HG02852 (cell line): ENCODE data around the gene LRTM2.

Experiments used
- ATAC-seq: cut with Tn5 transposase; IDR thresholded peaks from one replicate; pipeline ENCODE4 v1.9.1; 2021; ENCODE audit warnings: mild to moderate bottlenecking, moderate library complexity; ENCODE audit not compliant: unreplicated experiment

Gene LRTM2

DNA sequence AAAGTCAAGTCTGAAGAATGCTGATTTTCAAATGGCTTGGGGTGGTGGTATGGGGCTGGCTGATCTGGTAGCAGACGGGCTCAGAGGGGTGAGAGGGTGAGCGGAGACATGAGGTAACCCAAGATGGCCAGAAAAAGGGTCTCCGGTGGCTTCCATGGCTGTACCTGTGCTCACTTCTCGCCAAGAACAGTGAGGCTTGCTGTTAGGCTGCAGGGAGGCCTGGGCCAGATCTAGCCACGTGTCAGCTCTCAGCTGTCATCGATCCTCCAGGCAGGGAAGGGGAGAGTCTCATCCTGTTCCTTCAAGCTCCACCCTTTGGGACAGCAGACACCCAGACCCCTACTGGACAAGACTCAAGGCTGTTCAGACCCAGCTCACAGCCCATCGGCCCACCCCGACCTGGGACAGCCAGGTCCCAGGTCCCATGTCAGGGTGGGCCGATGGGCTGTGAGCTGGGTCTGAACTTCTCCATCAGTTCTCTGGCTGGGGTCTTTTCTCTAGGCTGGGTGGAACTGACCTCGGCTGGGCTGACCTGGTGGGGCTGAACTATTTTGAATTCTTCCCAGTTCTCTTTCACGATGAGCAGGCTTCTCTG lies 9.0 kb downstream of the LRTM2 start:
- no peak for ATAC-seq

DNA sequence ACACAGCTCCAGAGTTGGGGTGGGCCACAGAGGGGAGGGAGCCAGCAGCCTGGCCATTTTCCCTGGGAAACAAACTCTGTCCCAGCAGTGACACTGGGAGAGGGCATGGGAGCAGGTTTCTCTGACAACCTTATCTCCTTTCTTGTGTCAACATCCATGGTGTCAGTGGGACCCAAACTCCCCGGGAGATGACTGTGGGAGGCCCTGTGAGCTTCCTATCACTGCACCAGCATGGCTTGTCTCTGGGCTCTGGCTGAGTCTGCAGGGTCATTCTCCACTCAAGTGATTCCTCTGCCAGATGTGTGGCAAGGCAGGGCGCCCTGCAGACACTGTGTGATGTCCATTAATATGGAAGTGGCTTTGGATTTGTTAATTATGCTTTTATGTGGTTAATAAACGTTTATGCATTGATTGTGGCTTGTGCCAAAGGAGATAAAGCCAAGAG lies 10.1 kb downstream of the LRTM2 start:
- ATAC-seq = no peak

DNA sequence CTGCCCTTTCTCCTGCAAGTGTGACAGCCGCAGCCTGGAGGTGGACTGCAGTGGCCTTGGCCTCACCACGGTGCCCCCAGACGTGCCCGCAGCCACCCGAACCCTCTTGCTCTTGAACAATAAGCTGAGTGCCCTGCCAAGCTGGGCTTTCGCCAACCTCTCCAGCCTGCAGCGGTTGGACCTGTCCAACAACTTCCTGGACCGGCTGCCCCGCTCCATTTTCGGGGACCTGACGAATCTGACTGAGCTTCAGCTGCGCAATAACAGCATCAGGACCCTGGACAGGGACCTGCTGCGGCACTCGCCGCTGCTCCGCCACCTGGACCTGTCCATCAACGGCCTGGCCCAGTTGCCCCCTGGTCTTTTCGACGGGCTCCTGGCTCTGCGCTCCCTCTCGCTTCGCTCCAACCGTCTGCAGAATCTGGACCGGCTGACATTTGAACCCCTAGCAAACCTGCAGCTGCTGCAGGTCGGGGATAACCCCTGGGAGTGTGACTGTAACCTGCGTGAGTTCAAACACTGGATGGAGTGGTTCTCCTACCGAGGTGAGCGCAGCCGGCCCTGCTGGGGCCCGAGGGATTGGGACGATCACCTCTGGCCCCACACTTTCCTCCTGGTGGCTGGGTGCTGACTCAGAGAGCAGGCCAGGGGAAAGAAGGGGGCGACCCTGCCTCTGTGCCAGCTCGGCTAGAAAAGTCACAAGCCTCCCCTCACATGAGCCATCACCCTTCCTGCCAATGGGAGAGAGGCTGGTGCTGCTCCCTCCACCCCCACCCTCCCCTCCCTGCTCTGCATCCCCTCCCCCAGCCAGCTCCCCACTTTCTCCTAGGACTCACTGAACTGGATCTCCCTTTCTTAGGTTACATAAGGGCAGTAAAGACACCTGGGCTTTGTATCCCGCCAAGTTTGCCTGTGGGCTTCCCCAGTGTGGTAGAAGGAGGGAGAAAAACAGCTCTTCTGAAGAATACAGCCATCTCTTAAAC lies 10.9 kb downstream of the LRTM2 start:
- no peak for ATAC-seq

DNA sequence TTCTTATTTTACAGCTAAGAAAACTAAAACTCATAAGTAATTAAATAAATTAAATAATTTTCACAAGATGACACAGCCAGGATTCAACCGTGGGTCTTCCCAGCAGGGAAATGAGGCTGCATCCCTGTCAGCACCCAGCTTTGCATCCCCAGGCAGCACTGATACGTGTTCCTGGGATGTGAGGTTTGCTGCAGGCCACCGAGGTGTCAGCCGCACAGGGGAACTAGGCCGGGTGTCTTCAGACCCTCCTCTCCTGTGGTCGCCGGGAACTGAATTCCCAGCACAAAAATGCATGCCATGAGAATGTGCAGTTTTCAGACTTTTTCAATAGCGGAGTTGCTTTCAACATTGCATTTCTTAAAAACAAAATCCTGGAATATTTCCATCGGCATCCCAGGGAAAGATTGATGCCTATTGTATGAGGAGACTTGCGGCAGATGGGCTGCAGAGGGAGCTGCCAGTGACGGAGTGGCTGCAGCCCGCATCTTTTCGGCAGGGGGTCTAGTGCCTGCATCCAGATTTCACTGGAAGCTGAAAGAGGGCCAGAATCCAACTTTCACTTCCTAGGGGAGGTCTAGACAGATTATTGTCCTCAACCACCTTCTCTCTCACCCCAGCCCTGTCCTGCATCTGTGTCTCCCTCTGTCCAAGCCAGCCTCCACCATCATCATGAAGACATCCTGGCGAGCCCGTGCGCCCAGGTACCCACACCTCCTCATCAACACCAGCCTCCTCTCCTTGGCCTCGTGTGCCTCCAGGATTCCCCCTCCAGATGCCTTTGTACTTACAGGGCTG lies 12.6 kb downstream of the LRTM2 start:
- ATAC-seq = no peak

DNA sequence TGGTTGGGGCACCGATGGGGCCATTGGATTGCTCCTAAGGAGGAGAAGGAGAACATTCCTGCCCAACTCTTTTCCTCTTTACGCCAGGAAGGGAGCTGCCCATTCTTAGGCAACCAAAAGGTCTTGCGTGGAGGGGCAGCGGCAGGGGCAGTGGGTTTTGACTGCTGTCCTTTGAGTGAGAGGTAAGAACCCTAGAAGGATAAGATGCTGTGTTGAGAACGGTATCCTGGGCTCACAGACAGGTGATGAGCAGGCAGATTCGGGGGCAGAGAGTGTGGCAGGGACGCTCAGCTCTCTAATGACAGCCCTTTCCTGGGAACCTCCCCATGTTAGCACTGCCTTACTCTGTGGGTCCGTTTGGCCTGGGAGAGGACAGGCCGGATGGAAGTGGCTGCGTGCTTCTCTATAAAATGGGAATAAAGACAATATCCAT lies 13.2 kb downstream of the LRTM2 start:
- ATAC-seq = no peak

DNA sequence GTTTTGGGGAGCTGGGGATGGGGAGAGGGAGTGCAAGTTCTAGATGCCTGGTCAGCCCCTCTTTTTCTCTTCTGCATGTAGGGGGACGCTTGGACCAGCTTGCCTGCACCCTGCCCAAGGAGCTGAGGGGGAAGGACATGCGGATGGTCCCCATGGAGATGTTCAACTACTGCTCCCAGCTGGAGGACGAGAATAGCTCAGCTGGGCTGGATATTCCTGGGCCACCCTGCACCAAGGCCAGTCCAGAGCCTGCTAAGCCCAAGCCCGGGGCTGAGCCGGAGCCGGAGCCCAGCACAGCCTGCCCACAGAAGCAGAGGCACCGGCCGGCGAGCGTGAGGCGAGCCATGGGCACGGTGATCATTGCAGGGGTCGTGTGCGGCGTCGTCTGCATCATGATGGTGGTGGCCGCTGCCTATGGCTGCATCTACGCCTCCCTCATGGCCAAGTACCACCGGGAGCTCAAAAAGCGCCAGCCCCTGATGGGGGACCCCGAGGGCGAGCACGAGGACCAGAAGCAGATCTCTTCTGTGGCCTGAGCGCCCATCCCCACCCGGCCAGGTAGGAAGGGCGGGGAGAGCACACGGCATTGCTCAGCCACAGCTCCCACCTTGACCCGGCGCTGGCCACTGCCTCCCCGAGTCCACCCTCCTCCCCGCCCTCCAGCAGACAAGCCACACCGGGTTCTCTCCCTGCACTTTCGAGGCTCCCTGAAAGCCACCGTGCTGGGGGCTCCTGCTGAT lies 14.0 kb downstream of the LRTM2 start:
- ATAC-seq = no peak

DNA sequence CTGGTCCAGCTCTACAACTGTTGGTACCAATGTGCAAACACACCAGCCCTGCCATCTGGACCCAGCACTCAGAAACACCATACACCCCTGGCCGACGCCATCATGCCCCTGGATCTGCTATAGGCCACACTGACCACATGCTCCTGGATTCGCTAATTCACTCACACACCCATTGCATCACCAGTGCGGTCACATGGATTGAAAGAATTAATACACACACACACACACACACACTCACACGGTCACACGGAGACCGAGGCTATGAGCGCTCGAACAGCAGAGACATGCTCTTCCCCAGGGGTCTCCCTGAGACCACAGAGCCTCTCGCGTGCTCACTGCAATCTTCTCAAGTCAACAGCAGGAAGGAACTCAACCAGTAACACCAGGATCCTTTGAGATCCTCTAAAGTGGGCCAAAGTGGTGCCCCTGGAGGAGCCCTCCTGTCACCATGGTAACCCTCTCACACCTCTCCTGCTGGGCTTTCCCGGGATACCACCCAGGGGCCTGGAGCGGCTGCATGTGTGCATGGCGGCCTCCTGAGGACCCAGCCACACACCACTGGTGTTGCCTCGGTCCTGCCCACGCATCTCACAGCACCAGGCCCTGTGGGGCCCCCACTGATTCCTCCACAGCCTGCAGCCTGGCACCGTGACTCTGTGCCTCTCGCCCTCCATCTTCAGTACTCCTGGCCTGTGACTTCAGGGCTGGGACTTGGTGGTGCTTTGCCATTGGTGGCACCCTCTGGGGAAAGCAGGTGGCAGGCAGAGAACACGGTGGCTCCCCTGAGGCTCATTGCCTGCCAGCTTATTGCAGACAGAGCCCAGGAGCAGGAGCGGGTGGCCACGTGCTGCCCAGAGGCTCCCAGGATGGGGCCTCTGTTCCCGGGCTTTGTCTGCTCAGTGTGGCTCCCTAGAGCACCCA lies 15.1 kb downstream of the LRTM2 start:
- ATAC-seq = no peak

DNA sequence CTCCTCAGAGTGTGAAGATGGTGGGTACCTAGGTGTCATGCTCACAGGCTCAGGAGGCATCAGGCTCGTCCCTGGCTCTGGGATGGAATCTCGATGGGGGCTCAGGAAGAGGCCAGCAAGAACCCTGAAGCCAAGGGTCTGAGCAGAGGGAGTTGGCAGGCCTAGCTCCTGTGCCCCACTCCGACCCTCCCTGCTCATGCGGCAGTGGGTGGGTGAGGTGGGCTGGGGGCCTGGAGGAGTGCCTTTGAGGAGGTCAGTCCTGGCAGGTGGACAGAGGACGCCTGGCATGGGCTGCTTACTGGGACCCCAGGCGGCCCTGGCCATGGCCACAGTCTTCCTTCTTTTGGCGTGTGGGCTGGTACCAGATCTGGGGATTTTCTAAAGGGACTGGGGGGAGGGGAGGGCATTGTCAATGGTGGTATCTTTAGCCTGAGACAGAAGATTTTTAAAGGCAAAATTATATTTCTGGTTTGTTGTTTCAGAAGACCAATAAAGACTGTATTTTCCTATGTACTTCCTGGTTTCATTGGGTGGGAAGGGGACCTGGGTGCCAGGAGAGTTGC lies 16.0 kb downstream of the LRTM2 start:
- ATAC-seq = no peak

DNA sequence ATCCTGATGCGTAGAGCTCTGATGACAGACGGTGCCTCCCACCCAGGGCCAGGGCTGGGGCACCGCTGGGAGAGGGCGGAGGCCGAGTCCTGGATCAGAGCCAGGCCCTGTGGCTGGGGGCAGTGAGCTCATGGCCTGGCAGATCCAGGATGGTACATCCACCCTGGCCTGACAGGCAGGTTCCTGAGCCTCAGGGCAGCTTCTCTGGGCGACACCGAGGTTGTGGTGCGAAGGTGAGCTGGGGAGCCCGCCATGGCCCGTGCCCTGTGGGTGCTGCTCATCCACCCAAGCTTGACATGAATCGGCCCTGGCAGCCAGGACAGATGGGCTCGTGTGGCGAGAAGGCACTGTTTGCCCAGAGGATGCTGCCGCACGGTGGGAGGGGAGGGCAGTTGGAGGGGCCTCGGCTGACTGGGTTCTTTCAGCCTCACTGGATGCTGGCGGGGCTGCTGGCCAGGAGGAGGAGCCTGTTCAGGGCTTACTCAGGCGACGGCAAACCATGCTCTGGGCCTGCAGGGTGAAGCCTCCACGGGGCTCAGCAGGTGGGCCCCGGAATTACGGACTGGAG lies 16.6 kb downstream of the LRTM2 start:
- ATAC-seq = no peak

DNA sequence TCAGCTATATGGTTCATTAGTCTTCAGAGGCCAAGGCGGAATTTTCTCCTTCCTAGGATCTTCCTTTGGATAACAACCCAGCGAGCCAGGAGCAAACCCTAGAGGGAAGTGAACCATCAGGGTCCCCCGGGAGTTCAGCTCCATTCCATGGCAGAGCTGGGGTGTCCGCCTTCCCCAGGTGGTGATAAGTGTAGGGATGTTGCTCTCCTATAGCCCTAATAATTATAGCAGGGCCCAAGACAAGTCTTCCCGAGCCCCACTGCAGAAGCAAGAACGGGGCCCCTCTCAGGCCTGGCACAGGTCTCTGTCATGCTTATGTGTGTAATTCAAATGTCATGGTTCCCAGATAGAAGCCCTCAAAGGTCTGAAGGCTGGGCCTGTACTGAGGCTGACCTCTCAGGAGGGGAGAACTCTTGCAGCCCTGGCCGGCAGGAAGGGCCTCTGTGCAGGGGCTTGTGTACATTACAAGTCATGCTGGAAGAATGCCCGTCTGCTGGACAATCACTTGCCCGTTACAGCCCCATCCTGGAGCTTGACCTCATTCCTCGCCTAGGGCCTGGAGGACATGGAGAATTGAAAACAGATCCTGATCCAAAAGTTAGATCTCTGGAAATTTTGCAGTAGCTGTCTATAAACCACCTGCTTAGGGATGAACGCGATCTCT lies 17.3 kb downstream of the LRTM2 start:
- no peak for ATAC-seq

DNA sequence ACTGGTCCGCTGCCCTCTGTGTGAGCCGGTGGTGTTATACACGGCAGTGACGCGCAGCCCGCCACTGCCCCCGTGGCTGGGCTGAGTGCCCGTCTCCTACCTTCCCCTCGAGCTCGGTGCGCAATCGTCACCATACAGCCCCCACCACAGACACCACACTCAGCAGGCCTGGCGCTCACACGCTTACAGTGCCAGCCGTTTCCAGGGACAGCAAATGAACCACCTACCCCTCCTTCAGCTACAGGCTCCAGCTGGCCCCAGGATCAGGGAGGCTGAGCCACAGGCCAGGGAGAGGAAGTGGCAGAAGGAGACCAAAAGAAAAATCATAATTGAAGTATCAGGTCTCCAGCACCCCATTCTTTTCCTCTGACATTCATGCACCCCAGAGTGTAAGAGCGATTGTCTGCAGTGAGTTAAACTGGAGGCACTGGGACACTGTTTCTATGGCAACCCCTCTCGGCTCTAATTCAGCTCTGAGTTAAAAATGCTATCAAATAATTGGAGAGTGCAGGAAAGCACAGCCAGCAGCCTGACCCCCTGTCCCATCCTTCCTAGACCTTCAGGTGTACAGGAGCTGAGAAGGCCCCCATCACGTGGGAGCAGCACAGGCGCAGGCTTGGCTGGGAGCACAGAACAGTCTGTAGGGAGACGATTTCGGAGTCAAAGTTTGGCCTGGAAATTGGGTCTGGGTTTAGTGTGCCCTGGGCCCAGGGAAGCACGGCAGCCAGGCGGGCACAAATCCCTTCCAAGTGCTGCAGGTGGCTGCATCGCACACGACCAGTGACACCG lies 18.0 kb downstream of the LRTM2 start:
- ATAC-seq = no peak

DNA sequence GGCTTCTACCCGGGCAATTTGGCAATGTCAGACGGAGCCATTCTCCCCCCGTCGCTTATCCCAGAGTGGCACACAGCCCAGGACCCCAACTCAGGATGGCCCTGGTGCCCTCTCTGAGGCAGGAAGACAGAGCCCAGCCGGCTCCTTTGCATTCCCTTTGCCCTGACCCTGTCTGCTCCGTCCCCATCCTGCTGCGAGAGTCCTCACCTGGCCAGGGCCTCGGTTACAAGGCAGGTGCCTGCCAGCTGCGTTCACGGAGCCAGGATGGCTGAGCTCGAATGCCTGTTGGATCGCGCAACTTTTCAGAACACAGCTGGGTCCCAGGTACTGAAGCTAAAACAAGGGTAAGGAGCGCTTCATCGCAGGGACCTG lies 18.6 kb downstream of the LRTM2 start:
- no peak for ATAC-seq

DNA sequence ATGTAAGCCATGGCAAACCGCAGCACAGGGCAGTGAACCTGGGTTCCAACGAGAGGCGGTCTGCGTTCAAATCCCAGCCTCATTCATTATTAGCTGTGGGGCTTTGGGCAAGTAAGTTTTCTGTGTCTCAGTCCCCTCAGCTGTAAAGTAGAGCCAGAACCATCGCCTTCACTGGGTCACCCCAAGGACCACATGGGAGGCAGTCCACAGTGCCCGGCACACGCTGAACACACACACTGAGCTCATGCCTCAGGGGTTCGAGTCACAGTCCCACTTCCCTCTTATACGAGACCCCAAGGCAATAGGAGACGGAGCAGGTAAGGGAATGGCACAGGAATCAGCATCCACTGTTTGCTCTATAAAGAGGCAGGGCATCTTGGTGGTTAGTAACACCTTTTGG lies 19.1 kb downstream of the LRTM2 start:
- ATAC-seq = no peak

DNA sequence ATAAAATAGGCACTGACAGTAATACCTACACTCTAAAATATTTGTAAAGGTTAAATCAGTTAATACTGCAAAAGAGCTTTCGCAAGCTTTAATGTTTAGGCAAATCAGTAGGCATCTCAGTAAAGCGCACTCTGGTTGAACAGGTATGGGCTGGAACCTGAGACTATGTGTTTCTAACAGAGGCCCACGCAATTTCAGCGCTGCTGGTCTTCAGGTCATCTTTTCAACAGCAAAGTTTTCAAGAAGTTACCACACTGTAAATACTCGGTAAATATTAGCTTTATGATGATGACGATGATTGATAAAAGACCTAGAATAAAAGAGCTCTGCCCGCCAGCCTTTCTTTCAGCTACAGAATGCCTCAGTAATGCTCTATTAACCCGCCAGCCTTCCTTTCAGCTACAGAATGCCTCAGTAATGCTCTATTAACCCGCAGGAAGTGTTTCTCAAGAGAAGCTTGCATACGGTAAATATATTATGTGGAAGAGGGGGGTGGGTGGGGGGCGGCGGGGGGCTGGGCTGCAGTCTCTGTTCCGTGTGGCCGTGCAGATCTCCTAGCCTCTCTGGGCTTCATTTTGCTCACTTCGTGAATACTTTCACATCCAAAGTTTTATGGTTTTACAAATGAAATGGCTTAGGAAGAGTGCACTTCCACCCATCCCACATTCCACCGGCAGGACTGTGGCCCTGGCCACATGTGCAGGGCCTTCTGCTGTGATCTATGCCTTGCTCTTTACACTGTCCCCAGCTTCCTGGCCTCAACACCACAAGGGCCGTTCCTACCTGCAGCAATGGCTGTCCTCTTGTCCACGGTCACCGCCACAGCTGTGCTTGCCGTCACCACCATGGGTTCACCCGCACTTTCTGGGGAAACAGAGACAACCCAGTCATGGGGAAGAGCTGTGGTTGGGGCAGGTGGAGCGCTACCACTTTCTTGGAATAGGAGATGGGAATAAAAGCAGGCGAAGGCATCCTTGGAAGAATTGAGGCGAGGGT lies 19.9 kb downstream of the LRTM2 start:
- ATAC-seq = no peak

DNA sequence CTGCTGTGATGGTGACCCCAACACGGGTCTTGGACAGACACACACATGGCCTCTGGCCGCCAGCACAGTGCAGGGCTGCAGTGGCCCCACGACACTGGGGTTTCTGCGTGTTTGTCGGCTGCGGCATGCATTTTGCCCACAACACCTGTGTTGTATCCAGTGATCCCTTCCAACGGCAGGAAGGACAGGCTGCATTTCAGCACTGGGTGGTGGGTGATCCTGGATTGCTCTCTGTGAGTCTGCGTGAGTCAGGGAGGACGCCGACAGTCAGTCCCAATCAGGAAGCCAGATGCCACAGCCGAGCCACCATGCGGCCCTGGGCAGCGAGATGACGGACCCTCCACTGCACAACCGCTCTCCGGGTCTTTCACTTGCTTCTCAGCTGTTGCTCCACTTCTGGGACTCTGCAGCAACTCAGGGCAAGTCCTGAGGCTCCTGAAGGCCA lies 20.6 kb downstream of the LRTM2 start:
- ATAC-seq = no peak

DNA sequence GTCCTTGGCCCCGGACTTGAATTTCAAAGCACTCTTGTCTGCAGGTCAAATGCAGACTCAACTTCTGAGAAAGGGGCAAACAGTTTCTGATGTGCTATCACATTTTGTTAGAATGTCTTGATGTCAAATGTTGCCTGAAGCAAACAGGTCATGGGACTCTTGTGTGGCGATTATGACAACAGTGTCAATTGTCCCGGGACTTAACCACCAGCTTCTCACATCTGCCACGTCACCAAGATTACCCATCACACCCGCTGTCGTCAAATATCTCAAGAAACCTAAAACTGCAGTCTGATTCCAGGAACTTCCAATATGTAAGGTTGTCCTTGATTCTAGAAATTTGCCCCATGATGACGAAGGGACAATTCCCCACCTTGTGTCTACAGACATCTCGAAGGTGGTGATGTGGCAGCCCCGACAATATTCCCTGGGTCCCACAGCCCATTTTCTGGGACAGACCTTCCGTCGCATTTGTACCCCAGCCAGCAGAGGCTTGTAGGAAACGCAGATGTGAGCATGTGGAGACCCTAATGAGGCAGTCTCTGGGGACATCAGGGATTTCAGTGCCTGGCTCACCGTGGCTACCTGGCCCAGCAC lies 21.3 kb downstream of the LRTM2 start:
- no peak for ATAC-seq
